HepG2 (cell line): ENCODE results near the gene MORN1. TPM values are rescaled to one million over a fixed set of nuclear protein-coding genes. Genes with fewer than 3 reads are reported as not detected.

ENCODE experiments used
- ATF1 ChIP-seq: IDR thresholded peaks from 2 replicates; pipeline ENCODE4 v1.6.1; 2016; ENCODE audit warnings: mild to moderate bottlenecking, control low read depth
- DR1 ChIP-seq: sonication (generic); formaldehyde crosslinking; IDR thresholded peaks from 2 replicates; pipeline ENCODE4 v1.8.0; 2021; ENCODE audit warnings: mild to moderate bottlenecking, missing genetic modification reagents, inconsistent platforms
- FIP1L1 ChIP-seq: fragments of 200-400 bp; formaldehyde crosslinking; IDR thresholded peaks from 2 replicates; pipeline ENCODE4 v1.6.1; 2018; ENCODE audit warnings: low read depth, mild to moderate bottlenecking, low read length, moderate library complexity, borderline replicate concordance; ENCODE audit not compliant: insufficient read depth
- KAT2B ChIP-seq: fragments of 150-350 bp; IDR thresholded peaks from 2 replicates; pipeline ENCODE4 v1.6.1; 2014; ENCODE audit warnings: low read depth, low read length, borderline replicate concordance
- KLF9 ChIP-seq: IDR thresholded peaks from 2 replicates; pipeline ENCODE4 v1.6.1; 2016; ENCODE audit warnings: low read depth
- NFE2 ChIP-seq: sonication (generic); formaldehyde crosslinking; IDR thresholded peaks from 2 replicates; pipeline ENCODE4 v1.4.0; 2020; ENCODE audit warnings: missing genetic modification reagents
- PCBP1 ChIP-seq: fragments of 200-400 bp; formaldehyde crosslinking; IDR thresholded peaks from 2 replicates; pipeline ENCODE4 v1.6.1; 2017; ENCODE audit warnings: mild to moderate bottlenecking, low read depth, low read length, borderline replicate concordance
- SALL2 ChIP-seq: sonication (generic); formaldehyde crosslinking; IDR thresholded peaks from 2 replicates; pipeline ENCODE4 v1.8.1; 2023; ENCODE audit warnings: mild to moderate bottlenecking, missing genetic modification reagents, inconsistent platforms
- SPEN ChIP-seq: sonication (generic); formaldehyde crosslinking; IDR thresholded peaks from 2 replicates; pipeline ENCODE4 v1.5.1; 2020; ENCODE audit warnings: low read depth, mild to moderate bottlenecking, missing genetic modification reagents
- YY1 ChIP-seq: IDR thresholded peaks from 2 replicates; pipeline ENCODE4 v1.6.1; 2011; ENCODE audit warnings: low read length, low read depth, moderate library complexity, mild to moderate bottlenecking; ENCODE audit not compliant: insufficient read depth, insufficient replicate concordance
- ZFP37 ChIP-seq: sonication (generic); formaldehyde crosslinking; IDR thresholded peaks from 2 replicates; pipeline ENCODE4 v1.4.0; 2020; ENCODE audit warnings: missing genetic modification reagents, borderline replicate concordance
- ZKSCAN8 ChIP-seq: IDR thresholded peaks from 2 replicates; pipeline ENCODE4 v1.6.1; 2016; ENCODE audit warnings: borderline replicate concordance, missing genetic modification reagents, missing compliant biosample characterization
- ZNF232 ChIP-seq: sonication (generic); formaldehyde crosslinking; IDR thresholded peaks from 2 replicates; pipeline ENCODE4 v1.4.0; 2020; ENCODE audit warnings: missing genetic modification reagents, borderline replicate concordance
- ZNF329 ChIP-seq: sonication (generic); formaldehyde crosslinking; IDR thresholded peaks from 2 replicates; pipeline ENCODE4 v1.9.0; 2021; ENCODE audit warnings: low read depth, mild to moderate bottlenecking, missing genetic modification reagents
- ZNF333 ChIP-seq: sonication (generic); formaldehyde crosslinking; IDR thresholded peaks from 2 replicates; pipeline ENCODE4 v1.4.0; 2020; ENCODE audit warnings: mild to moderate bottlenecking, missing genetic modification reagents, borderline replicate concordance
- polyA plus RNA-seq, 8 experiments: library from polyadenylated mRNA; depleted of rRNA in 3 of 8; stranded (reverse) in 7 of 8; unstranded in 1 of 8; fragments of >200 nt; fragmentation: Illumina TruSeq in 4 of 8; extraction: Trizol in 4 of 8; gene quantifications; 2 replicates each; pipeline versions ENCODE4 v1.2.1 to v1.2.3, GENCODE V29; 2011 to 2016; ENCODE audit warnings: low read depth in 4 of 8, missing spikeins in 1 of 8, mixed read lengths in 1 of 8; ENCODE audit not compliant: insufficient read depth in 1 of 8
- total RNA-seq, 5 experiments: library from RNA; depleted of rRNA; stranded (reverse); fragments of >200 nt; fragmentation: Illumina TruSeq; extraction: Trizol; gene quantifications; 2 replicates each; pipeline ENCODE4 v1.2.3, GENCODE V29; 2016; ENCODE audit warnings: low read depth in 1 of 5
- TF ChIP-seq, protein P1 (sequence below): sonication (generic); formaldehyde crosslinking; IDR thresholded peaks from 2 replicates; pipeline ENCODE4 v1.4.0; 2020; ENCODE audit warnings: missing genetic modification reagents
- TF ChIP-seq, protein P2 (sequence below): sonication (generic); formaldehyde crosslinking; IDR thresholded peaks from 2 replicates; pipeline ENCODE4 v1.4.0; 2020; ENCODE audit warnings: missing genetic modification reagents
- TF ChIP-seq, protein P3 (sequence below): sonication (generic); formaldehyde crosslinking; IDR thresholded peaks from 2 replicates; pipeline ENCODE4 v1.4.0; 2020; ENCODE audit warnings: missing genetic modification reagents
- TF ChIP-seq, protein P4 (sequence below): sonication (generic); formaldehyde crosslinking; conservative IDR thresholded peaks from 2 replicates; pipeline ENCODE4 v1.4.0; 2020; ENCODE audit warnings: missing genetic modification reagents

MORN1 gene
- total and polyA plus RNA-seq, 2 of the 13 experiments (the other 11 are each of a cell fraction or from before 2014, with no cell fraction given) = 3.1 to 6.5 TPM

DNA sequence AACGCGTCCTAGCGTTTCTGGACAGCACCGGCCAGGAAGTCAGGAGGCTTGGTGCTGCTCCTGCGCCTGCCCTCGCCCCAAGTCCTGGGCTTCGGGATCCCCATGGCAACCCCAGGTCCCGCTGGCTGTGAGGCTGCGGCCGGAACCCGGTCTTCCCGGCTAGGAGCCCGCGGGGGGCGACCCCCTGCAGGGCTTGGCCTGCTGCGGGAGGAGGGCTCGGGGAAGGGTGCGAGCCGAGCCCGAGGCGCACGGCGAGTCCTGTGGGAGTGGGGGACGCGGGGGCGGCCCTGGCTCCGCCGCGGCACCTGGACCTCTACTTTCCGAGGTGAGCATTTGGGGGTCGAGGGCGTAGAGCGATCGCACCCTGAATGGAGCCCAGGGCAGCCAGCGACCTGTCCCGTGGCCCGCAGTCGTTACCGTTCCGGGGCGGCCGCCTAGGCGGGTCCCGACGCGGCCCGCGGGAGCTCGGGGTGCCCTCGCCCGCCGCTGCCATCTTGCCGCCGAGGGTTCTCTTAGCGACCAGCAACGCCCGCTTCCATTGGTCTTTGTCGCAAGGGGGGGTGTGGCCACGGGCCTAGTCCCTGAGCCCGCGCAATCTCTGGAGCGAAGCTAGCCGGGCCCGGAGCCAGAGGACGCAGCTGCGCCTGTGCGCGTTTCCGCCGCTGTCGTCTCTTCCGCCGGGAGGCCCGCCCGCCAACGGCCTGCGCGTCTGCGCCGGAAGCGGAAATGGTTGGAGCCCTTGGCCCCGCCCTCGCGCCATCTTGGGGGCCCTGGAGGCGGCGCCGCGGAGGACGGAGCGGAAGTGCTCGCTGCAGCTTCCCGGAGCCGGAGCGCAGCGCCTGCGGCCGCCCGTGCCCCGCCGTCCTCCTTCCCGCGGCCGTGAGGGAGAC lies at the start of gene MORN1, which contains the start of gene RER1 (continued):
- TF ChIP-seq, protein P1, sequence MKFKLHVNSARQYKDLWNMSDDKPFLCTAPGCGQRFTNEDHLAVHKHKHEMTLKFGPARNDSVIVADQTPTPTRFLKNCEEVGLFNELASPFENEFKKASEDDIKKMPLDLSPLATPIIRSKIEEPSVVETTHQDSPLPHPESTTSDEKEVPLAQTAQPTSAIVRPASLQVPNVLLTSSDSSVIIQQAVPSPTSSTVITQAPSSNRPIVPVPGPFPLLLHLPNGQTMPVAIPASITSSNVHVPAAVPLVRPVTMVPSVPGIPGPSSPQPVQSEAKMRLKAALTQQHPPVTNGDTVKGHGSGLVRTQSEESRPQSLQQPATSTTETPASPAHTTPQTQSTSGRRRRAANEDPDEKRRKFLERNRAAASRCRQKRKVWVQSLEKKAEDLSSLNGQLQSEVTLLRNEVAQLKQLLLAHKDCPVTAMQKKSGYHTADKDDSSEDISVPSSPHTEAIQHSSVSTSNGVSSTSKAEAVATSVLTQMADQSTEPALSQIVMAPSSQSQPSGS (CRISPR knock-in tag) = no peak
- TF ChIP-seq PCBP1 (no peak), ZNF232 (CRISPR knock-in tag) (no peak), YY1 (peak; percentile 95), ATF1 (no peak), ZNF329 (CRISPR knock-in tag) (no peak), ZFP37 (no peak), ZNF333 (CRISPR knock-in tag) (peak; percentile 84; the same call in 1 of the 2 replicates), SPEN (CRISPR knock-in tag) (peak; percentile 91), FIP1L1 (no peak), KLF9 (CRISPR knock-in tag) (no peak; the same call in 1 of the 2 replicates), DR1 (CRISPR knock-in tag) (peak; percentile 79; the same call in 1 of the 2 replicates), KAT2B (no peak), NFE2 (CRISPR knock-in tag) (no peak), SALL2 (CRISPR knock-in tag) (0 out of 2 replicates have a peak, but pooled peaks have one; percentile 32), ZKSCAN8 (CRISPR knock-in tag) (no peak)
- TF ChIP-seq, protein P2, sequence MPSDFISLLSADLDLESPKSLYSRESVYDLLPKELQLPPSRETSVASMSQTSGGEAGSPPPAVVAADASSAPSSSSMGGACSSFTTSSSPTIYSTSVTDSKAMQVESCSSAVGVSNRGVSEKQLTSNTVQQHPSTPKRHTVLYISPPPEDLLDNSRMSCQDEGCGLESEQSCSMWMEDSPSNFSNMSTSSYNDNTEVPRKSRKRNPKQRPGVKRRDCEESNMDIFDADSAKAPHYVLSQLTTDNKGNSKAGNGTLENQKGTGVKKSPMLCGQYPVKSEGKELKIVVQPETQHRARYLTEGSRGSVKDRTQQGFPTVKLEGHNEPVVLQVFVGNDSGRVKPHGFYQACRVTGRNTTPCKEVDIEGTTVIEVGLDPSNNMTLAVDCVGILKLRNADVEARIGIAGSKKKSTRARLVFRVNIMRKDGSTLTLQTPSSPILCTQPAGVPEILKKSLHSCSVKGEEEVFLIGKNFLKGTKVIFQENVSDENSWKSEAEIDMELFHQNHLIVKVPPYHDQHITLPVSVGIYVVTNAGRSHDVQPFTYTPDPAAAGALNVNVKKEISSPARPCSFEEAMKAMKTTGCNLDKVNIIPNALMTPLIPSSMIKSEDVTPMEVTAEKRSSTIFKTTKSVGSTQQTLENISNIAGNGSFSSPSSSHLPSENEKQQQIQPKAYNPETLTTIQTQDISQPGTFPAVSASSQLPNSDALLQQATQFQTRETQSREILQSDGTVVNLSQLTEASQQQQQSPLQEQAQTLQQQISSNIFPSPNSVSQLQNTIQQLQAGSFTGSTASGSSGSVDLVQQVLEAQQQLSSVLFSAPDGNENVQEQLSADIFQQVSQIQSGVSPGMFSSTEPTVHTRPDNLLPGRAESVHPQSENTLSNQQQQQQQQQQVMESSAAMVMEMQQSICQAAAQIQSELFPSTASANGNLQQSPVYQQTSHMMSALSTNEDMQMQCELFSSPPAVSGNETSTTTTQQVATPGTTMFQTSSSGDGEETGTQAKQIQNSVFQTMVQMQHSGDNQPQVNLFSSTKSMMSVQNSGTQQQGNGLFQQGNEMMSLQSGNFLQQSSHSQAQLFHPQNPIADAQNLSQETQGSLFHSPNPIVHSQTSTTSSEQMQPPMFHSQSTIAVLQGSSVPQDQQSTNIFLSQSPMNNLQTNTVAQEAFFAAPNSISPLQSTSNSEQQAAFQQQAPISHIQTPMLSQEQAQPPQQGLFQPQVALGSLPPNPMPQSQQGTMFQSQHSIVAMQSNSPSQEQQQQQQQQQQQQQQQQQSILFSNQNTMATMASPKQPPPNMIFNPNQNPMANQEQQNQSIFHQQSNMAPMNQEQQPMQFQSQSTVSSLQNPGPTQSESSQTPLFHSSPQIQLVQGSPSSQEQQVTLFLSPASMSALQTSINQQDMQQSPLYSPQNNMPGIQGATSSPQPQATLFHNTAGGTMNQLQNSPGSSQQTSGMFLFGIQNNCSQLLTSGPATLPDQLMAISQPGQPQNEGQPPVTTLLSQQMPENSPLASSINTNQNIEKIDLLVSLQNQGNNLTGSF = no peak
- TF ChIP-seq, protein P3, sequence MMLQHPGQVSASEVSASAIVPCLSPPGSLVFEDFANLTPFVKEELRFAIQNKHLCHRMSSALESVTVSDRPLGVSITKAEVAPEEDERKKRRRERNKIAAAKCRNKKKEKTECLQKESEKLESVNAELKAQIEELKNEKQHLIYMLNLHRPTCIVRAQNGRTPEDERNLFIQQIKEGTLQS (CRISPR knock-in tag) = 0 out of 2 replicates have a peak, but pooled peaks have one; percentile 15
- TF ChIP-seq, protein P4, sequence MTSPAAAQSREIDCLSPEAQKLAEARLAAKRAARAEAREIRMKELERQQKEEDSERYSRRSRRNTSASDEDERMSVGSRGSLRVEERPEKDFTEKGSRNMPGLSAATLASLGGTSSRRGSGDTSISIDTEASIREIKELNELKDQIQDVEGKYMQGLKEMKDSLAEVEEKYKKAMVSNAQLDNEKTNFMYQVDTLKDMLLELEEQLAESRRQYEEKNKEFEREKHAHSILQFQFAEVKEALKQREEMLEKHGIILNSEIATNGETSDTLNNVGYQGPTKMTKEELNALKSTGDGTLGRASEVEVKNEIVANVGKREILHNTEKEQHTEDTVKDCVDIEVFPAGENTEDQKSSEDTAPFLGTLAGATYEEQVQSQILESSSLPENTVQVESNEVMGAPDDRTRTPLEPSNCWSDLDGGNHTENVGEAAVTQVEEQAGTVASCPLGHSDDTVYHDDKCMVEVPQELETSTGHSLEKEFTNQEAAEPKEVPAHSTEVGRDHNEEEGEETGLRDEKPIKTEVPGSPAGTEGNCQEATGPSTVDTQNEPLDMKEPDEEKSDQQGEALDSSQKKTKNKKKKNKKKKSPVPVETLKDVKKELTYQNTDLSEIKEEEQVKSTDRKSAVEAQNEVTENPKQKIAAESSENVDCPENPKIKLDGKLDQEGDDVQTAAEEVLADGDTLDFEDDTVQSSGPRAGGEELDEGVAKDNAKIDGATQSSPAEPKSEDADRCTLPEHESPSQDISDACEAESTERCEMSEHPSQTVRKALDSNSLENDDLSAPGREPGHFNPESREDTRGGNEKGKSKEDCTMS = no peak
